KOPT-K1 (cell line): ENCODE data around the gene ATR.
A peak's percentile ranks its signal among the peaks of the same experiment; 100 is the strongest.
"Not testable (repeated sequence)": the region's sequence is repeated elsewhere in the genome, so short reads cannot be mapped to it uniquely, and the experiment has no call there.

ENCODE experiments used
- H3K27ac ChIP-seq: fragments of 200-600 bp; sonication (generic); 2 replicates; pipeline ENCODE4 v1.5.1; 2016; ENCODE audit warnings: antibody characterized with exemption, mild to moderate bottlenecking, low read depth, low read length; ENCODE audit not compliant: poor library complexity, severe bottlenecking
- H3K36me3 ChIP-seq: fragments of 200-600 bp; sonication (generic); 2 replicates; pipeline ENCODE4 v1.5.1; 2017; ENCODE audit warnings: antibody characterized with exemption, mild to moderate bottlenecking, low read length, moderate library complexity; ENCODE audit not compliant: insufficient read depth
- H3K9me3 ChIP-seq: fragments of 200-600 bp; sonication (generic); 2 replicates; pipeline ENCODE4 v1.5.1; 2017; ENCODE audit warnings: antibody characterized with exemption, low read length, mild to moderate bottlenecking; ENCODE audit not compliant: insufficient read depth, poor library complexity, severe bottlenecking

ATR gene

DNA sequence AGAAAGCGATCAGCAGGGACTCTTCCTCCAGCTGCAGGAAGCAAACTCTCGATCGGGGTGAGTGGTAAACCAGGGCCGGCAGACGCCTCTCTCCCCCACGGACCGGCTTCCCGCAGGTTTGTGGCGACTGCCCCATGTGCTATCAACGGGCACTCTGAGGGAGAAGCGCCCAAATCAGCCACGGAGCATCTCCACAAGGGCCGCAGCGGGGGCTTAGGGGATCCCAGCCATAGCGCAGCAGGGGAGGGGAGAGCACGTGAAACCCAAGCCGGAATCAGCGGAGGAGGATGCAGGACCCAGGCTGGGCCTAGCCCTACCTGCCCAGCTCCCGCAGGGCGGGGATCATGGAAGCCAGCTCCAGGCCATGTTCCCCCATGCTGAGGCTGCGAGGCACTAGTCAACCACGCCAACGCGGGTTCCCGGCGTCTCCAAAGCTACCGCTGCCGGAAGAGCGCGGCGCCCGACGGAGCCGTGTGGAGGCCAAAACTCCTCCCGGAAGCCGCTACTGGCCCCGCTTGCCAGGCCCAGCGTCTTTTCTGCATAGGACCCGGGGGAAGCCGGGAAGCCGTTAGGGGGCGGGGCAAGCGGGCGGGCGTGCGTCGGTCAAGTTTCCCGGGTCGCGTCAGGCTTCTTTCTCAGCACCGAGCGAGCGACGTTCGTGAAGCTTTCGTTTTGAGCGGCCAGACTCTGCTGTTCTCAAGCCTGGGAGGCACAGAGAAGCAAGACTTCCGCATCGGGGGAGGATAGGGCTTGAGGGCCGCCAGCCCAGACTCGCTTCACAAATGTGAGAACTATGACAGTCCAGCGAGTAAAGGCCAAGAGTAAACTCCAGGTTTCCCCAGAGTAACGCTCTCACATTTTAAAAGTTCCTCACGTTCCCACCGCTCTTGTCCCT, at the start of gene ATR:
Gene ATR, minus strand, starts transcription at position 405 of the 895 bp plus-strand sequence. Its CDS starts 29 bp downstream, at position 376.
- H3K27ac ChIP-seq = peak within 1 kb of the TSS; percentile 84
- no peaks in the 10 kb centered on the region for H3K9me3 ChIP-seq
- H3K36me3 ChIP-seq = peaks cover 18% of the 10 kb centered on the region

DNA sequence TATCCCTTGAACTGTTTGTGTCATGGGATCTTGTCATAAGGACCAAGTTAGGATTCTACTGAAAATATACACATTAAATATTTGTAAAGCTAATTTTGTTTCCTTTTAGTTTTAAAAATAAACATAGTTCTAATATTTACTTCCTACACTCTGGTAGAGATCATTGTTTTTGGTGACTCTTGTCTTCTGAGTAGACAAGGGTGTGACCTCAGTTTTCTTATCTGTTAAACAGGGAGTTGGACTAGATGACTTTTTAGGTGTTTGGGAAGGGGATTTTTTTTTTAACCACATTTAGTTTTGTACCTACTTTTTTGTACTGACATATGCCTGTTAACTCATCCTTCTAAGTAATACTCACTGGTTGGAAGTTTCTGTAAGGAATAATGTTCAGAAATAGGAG, 48.4 kb upstream of the ATR start:
- no peak overlapping the region for H3K27ac ChIP-seq
- H3K9me3 ChIP-seq = no peaks in the 10 kb centered on the region
- H3K36me3 ChIP-seq = no peaks in the 10 kb centered on the region

DNA sequence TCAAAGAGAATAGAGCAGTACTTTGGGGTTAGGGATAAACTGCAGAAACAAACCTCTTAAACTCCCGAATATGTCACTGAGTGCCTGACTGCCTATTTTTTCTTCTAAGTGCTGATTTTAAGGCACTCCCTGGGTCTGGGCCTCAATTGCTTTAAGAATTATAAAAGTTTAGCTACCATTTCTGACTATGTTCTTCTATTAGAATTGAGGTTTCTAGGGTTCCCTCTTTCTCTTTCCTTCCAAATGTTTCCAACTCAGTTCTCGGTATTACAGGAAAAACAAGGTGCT, 46.6 kb upstream of the ATR start:
- Histone ChIP-seq H3K36me3 (no peaks in the 10 kb centered on the region), H3K9me3 (no peaks in the 10 kb centered on the region), H3K27ac (no peak overlapping the region)

DNA sequence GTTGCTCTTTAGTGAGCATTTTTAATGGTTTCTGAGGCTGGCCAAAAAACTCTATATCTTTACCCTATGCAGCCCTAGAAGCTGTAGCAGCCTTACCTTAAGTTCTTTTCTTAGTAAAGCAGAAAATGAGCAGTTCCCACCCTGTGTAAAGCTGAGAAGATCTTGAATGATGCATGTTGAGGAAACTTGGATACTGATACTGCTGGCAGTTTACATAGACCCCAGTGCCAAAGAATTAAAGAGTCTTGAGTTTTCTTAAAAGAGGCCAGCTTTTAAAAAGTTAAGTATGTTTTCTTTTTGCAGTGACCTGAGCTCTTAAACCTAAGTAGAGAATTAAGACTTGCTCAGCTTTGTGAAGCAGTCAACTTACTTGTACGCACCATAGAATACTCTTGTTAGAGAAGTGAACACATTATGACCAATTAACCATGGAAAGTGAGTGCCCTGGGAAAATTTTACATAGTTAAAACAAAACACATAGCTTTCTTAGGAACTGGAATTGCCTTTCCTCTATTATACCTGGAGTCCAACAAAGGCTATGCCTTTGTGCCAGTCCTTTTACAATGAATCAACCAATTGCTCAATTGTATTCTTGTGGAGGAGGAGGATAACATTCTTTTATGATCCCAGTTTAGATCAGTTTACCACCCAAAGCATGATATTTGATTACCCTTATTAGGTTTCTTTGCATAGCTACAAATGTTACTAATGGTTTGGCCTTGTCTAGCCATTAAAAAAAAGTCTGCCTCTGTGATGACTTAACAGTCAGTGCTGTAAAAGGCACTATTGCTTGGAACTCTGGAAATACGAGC, 46.0 kb upstream of the ATR start:
- Histone ChIP-seq H3K36me3 (no peaks in the 10 kb centered on the region), H3K27ac (no peak overlapping the region), H3K9me3 (no peaks in the 10 kb centered on the region)

DNA sequence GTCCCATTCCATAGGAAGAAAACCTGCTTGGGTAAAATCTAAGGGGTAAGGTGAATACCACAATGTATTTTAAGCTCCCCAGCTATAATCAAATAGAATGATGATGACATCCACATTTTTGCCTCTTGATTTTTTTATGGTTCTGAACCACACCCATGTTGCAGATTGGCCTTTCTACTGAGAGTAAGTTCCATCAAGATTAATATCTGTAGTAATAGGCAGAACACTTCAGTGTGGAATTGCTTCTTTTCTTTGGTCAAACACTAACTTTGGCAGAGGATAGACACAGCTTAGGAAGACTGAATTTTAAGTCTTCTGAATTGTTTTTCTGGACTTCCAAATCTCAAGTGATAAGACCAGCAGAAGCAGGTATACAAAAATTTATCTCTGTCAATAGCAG, 44.7 kb upstream of the ATR start:
- no peaks in the 10 kb centered on the region for H3K9me3 ChIP-seq
- no peaks in the 10 kb centered on the region for H3K36me3 ChIP-seq
- H3K27ac ChIP-seq = no peak overlapping the region

DNA sequence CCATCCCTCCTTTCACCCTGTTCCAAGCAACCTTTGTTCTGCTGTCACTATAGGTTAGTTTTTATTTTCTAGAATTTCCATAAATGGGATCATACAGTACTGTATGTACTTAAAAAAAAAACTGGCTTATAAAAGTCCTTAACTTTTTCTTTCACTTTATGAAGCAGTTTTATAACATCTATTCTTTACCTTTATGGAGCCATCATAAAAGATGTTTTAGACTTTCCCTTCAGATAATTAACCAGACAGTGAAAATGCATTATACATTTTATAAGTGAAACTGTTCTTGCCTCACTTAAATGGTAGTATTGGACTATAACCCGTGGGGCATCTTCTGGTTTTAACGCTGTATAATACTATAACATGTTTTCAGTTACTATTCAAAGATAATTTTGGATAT, 43.9 kb upstream of the ATR start:
- H3K36me3 ChIP-seq = no peaks in the 10 kb centered on the region
- H3K9me3 ChIP-seq = no peaks in the 10 kb centered on the region
- H3K27ac ChIP-seq = no peak overlapping the region

DNA sequence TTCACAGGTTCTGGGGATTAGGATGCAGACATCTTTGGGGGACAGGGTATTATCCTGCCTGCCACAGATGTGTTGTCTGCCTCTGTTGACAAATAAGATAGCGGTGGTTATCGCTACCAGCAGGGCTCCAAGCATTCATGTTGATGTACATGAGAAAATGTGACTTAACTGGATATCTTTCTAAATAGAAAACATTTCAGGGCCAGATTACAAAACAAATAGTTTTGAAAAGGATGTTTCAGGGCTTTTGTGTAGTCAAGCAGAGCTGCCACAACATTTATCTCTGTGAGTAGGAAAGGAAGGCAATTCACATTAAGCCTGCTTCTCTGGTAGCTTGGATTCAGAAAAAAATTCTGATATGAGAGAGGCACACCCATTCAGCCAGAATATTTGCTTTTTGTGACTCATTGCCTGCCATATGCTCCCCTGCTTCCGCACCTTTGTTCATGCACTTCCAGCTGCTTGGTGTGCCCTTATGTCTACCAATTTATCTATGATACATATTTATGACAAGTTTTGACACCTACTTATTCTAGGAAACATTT, 40.5 kb upstream of the ATR start:
- H3K36me3 ChIP-seq = no peaks in the 10 kb centered on the region
- no peaks in the 10 kb centered on the region for H3K9me3 ChIP-seq
- H3K27ac ChIP-seq = no peak overlapping the region

DNA sequence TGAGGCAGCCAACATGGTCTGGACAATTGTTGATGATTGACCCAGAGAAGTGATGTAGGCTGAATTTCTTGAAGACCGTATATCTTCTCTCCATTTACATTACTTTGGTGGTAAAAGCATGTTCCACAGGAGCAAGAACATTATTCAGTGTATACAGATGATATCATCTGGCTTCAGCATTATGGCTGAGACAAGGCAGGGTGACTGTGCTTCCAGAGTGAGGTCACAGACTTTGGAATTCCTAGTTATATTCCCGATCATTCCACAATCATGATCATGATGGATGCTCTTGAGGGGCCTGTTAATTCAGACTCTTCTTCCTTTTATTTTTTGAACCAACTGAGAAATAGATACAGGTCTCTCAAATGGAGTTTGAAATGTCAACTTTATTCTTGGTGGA, 36.6 kb upstream of the ATR start:
- Histone ChIP-seq H3K9me3 (no peaks in the 10 kb centered on the region), H3K36me3 (no peaks in the 10 kb centered on the region), H3K27ac (no peak overlapping the region)

DNA sequence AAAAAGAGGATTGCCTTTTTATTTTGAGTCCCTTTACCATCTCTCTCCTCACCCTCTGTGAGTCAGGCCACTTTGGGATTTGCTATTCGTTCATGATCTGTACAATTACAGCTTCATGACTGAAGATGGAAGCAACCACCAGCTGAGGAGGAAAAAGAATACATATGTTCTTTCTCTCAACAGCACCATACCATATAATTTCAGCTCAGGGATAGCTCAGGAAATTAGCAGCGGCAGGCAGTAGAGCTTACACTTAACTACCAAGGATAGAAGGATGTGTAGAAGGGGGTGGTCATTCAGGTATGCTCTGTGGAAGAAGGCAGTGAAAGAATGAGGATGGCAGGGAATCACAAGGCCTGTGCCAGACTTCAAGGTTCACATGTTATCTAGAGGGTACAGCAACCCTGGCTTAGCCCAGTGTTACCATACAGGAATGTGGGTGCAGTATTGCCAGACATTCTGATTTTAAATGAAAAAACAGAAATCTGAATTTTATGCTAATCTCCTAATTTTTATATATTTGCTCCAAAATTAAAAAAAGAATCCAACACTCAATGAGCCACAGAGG, 35.6 kb upstream of the ATR start:
- Histone ChIP-seq H3K27ac (no peak overlapping the region), H3K9me3 (no peaks in the 10 kb centered on the region), H3K36me3 (no peaks in the 10 kb centered on the region)

DNA sequence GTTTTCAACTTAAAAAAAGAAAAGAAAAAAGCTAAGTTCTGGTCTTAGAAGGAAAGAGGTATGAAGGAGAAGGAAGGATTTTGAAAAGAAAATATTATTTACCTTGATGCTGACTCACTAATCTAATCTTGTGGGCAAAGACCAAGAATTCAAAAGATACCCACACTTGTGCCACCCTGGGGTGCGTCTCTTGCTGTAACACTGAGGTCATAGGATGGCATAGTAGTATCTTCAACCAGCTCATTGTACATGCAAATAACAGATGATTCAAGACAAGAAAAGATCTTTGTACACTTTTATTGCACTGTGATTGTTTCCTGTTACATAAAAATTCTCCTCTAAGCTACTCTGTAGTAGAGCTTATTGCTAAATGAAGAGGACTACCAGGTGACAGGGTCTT, 35.0 kb upstream of the ATR start:
- no peak overlapping the region for H3K27ac ChIP-seq
- no peaks in the 10 kb centered on the region for H3K36me3 ChIP-seq
- no peaks in the 10 kb centered on the region for H3K9me3 ChIP-seq

DNA sequence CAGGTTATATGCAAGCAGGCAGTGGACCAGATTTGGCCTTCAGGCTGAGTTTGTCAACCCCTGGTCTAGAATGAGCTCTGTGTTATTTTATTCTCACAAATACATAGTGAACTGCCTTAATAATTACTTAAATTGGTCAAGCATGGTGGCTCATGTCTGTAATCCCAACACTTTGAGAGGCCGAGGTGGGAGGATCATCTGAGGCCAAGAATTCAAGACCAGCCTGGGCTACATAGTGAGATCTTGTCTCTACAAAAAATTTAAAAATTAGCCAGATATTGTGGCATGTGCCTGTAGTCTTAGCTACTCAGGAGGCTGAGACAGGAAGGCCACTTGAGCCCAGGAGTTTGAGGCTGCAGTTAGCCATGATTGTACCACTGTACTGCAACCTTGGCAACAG, 32.7 kb upstream of the ATR start:
- Histone ChIP-seq H3K9me3 (no peaks in the 10 kb centered on the region), H3K27ac (no peak overlapping the region), H3K36me3 (no peaks in the 10 kb centered on the region)

DNA sequence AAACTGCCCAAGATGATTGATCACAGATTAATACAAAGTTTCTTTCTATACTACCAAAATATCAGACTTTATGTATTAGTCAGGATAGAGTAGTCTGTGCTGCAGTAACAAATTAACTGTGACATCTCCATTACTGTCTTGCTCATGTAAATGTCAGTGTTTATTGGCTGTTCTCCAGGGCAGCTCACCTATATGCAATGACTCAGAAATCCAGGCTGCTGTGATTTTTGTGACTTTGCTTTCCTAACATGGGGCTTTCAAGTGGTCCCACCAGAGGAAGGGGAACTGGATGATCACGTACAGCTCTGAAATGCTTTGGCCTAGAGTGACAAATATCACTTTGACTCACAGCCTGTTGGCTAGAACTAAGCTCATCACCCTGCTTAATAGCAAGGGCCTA, 30.6 kb upstream of the ATR start:
- H3K27ac ChIP-seq = no peak overlapping the region
- no peaks in the 10 kb centered on the region for H3K9me3 ChIP-seq
- H3K36me3 ChIP-seq = no peaks in the 10 kb centered on the region

DNA sequence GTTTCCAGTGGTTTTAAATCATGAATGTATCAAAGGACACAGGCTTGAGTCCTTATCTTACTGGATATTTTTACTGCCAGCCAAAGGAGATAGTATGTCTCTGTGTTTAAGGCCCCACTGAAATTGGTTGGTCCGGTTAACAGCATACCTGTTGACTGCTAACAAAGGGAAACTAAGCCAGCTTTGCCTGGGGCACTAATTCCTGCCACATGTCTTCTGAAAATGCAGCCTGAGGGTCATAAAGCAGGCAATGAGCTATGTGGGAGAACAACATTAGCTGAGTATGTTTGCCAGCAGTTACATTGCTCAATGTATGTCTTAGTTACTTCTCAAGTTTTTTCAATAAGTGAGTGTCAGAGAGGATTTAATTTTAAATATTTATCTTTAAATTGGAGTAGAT, 30.1 kb upstream of the ATR start:
- Histone ChIP-seq H3K9me3 (no peaks in the 10 kb centered on the region), H3K36me3 (no peaks in the 10 kb centered on the region), H3K27ac (no peak overlapping the region)

DNA sequence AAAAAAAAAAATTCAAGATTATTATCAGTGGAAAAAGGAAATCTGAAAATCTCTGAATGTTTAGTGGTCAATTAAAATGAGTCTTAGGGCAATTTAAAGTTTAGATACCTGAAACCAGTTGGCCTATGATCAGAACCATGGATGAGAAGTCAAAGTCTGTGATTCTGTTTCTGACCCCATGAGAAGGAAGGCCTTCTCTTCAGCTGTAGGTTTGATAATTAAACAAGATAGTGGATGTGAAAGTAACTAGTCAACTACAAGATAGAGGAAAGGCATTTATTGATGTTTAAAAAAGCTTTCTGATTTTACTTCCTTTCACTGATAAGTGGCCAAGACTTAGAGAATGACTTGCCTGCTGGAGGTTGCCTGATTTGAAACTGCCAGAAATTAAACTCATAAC, 26.4 kb upstream of the ATR start:
- Histone ChIP-seq H3K27ac (no peak overlapping the region), H3K36me3 (no peaks in the 10 kb centered on the region), H3K9me3 (no peaks in the 10 kb centered on the region)

DNA sequence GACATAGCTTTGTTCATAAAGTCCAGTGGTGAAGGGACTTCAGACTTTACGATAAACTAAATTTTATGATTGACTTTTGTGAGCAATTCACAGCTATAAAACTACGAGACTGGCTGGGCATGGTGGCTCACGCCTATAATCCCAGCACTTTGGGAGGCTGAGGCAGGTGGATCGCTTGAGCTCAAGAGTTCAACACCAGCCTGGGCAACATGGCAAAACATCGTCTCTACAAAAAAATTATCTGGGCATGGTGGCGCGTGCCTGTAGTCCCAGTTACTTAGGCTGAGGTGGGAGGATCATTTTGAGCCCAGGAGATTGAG, 24.8 kb upstream of the ATR start:
- H3K36me3 ChIP-seq, H3K27ac ChIP-seq, H3K9me3 ChIP-seq: not testable (repeated sequence)
